ENCODE measurements around the gene SLC34A1.
"Not testable (repeated sequence)": the region's sequence is repeated elsewhere in the genome, so short reads cannot be mapped to it uniquely, and the experiment has no call there.

Gene SLC34A1

GRCh38 chr5:177414481-177414880, 30.2 kb downstream of the SLC34A1 start:
- no peak for DNase-seq

- DNase-seq: not testable (repeated sequence)
Observed at GRCh38 chr5:177417081-177417480, 32.8 kb downstream of the SLC34A1 start.

- DNase-seq: no peak
Observed at GRCh38 chr5:177419046-177419445, 34.8 kb downstream of the SLC34A1 start.

GRCh38 chr5:177420472-177420871, 36.2 kb downstream of the SLC34A1 start:
- not testable (repeated sequence) for DNase-seq

GRCh38 chr5:177421062-177421798, 37.0 kb downstream of the SLC34A1 start:
- DNase-seq: no peak

- no peak for DNase-seq
Observed at GRCh38 chr5:177423671-177424070, 39.4 kb downstream of the SLC34A1 start.

GRCh38 chr5:177425196-177425800, 41.1 kb downstream of the SLC34A1 start:
- DNase-seq: no peak

- peak; percentile 100 for DNase-seq
Observed at GRCh38 chr5:177425801-177426565, 41.7 kb downstream of the SLC34A1 start.

- no peak for DNase-seq
Observed at GRCh38 chr5:177426566-177427210, 42.5 kb downstream of the SLC34A1 start, which contains the start of gene GRK6. Gene GRK6, plus strand, starts transcription at chr5:177426676. Its CDS starts 170 bp downstream, at chr5:177426846.

- DNase-seq: no peak
Observed at GRCh38 chr5:177427211-177427822, 43.1 kb downstream of the SLC34A1 start.

- no peak for DNase-seq
Observed at GRCh38 chr5:177427919-177428573, 43.8 kb downstream of the SLC34A1 start.

- DNase-seq: no peak
Observed at GRCh38 chr5:177428574-177429217, 44.5 kb downstream of the SLC34A1 start.

GRCh38 chr5:177429248-177430040, 45.2 kb downstream of the SLC34A1 start:
- no peak for DNase-seq

- no peak for DNase-seq
Observed at GRCh38 chr5:177430140-177430951, 46.1 kb downstream of the SLC34A1 start.

- no peak for DNase-seq
Observed at GRCh38 chr5:177430972-177431316, 46.7 kb downstream of the SLC34A1 start.

- no peak for DNase-seq
Observed at GRCh38 chr5:177431317-177432142, 47.3 kb downstream of the SLC34A1 start.

- DNase-seq: no peak
Observed at GRCh38 chr5:177432143-177432838, 48.1 kb downstream of the SLC34A1 start.
